GM12878 (cell line): ENCODE data around the gene S100A10. TPM values are rescaled to one million over a fixed set of nuclear protein-coding genes. Genes with fewer than 3 reads are reported as not detected.

Source experiments
- ATAC-seq: fragments of 200-7000 bp; cut with Tn5 transposase; 3 replicates; pipeline ENCODE4 v1.9.1; 2020; ENCODE audit warnings: mild to moderate bottlenecking, moderate library complexity
- BruUV-seq: library from RNA; stranded (reverse); fragments of 400-500 nt; replicated peaks from 2 replicates; lab custom pipeline; 2021; lab: Mats Ljungman, UMichigan
- CTCF ChIA-PET: fragments of 300-600 bp; sonication (Branson Sonifier 250); formaldehyde crosslinking; extraction: SDS; loops from one replicate; lab custom pipeline; 2021; ENCODE audit warnings: inconsistent platforms; lab: Yijun Ruan, JAX
- POLR2A ChIA-PET: fragments of 350-600 bp; formaldehyde crosslinking; extraction: SDS; loops from one replicate; lab custom pipeline; 2021; ENCODE audit warnings: inconsistent platforms; lab: Charles Lee
- RAD21 ChIA-PET: fragments of 300-600 bp; sonication (Branson Sonifier 250); formaldehyde crosslinking; loops from one replicate; lab custom pipeline; 2023; ENCODE audit warnings: antibody characterized with exemption; ENCODE audit not compliant: unreplicated experiment; lab: Charles Lee
- SMC1A ChIA-PET: fragments of 300-600 bp; sonication (Branson Sonifier 250); formaldehyde crosslinking; loops from one replicate; lab custom pipeline; 2023; ENCODE audit not compliant: unreplicated experiment, uncharacterized antibody; lab: Charles Lee
- DNase-seq: peaks from one replicate; pipeline ENCODE4 v3.0.0-alpha.2; 2011; ENCODE audit warnings: low read depth, low spot score
- FAIRE-seq: peaks from 3 replicates; lab custom pipeline; 2011; peaks lifted over from hg19 to GRCh38; lab: Jason Lieb, UNC
- H2AFZ ChIP-seq: 2 replicates; pipeline ENCODE4 v1.6.0; 2011; ENCODE audit warnings: low read depth, low read length, control low read depth; ENCODE audit not compliant: control insufficient read depth
- H3K27ac ChIP-seq: 2 replicates; pipeline ENCODE4 v1.5.1; 2011; ENCODE audit warnings: control low read depth; ENCODE audit not compliant: control insufficient read depth, insufficient read depth
- H3K27me3 ChIP-seq, 2 experiments: replicated peaks in 1 of 2; 2 replicates each; pipeline versions ENCODE4 v1.6.0 to v1.6.1; 2011; ENCODE audit warnings: low read length in 1 of 2; ENCODE audit not compliant: control insufficient read depth in 2 of 2, insufficient read depth in 2 of 2
- H3K36me3 ChIP-seq, 2 experiments: 2 replicates each; pipeline ENCODE4 v1.5.1; 2011; ENCODE audit warnings: low read length in 1 of 2; ENCODE audit not compliant: control insufficient read depth in 2 of 2, insufficient read depth in 2 of 2
- H3K4me1 ChIP-seq: 2 replicates; pipeline ENCODE4 v1.6.1; 2011; ENCODE audit warnings: mild to moderate bottlenecking, low read length, moderate library complexity, mixed read lengths; ENCODE audit not compliant: control insufficient read depth, insufficient read depth
- H3K4me2 ChIP-seq: 2 replicates; pipeline ENCODE4 v1.6.0; 2011; ENCODE audit warnings: control low read depth; ENCODE audit not compliant: control insufficient read depth, insufficient read depth
- H3K4me3 ChIP-seq: fragments of 200-600 bp; sonication (generic); 2 replicates; pipeline ENCODE4 v1.5.1; 2016
- H3K79me2 ChIP-seq: 2 replicates; pipeline ENCODE4 v1.6.0; 2011; ENCODE audit warnings: low read length; ENCODE audit not compliant: control insufficient read depth, insufficient read depth
- H3K9ac ChIP-seq: 2 replicates; pipeline ENCODE4 v1.8.0; 2011; ENCODE audit warnings: low read length, control low read depth, mixed read lengths; ENCODE audit not compliant: control insufficient read depth, insufficient read depth
- H3K9me3 ChIP-seq: replicated peaks from 3 replicates; pipeline ENCODE4 v1.5.1; 2011; ENCODE audit warnings: mild to moderate bottlenecking, low read length; ENCODE audit not compliant: control insufficient read depth, insufficient read depth
- H4K20me1 ChIP-seq: 2 replicates; pipeline ENCODE4 v1.6.0; 2011; ENCODE audit not compliant: control insufficient read depth, insufficient read depth
- JUNB ChIP-seq: IDR thresholded peaks from 2 replicates; pipeline ENCODE4 v1.6.1; 2016; ENCODE audit warnings: antibody characterized with exemption, mild to moderate bottlenecking
- MTA2 ChIP-seq: fragments of 450-650 bp; IDR thresholded peaks from 2 replicates; pipeline ENCODE4 v1.6.1; 2016; ENCODE audit warnings: low read depth, mild to moderate bottlenecking, moderate library complexity
- POLR2A ChIP-seq: IDR thresholded peaks from 2 replicates; pipeline ENCODE4 v1.6.1; 2011; ENCODE audit warnings: low read depth, mild to moderate bottlenecking, low read length
- RAD21 ChIP-seq: IDR thresholded peaks from 2 replicates; pipeline ENCODE4 v1.6.1; 2011; ENCODE audit warnings: mild to moderate bottlenecking, low read depth, low read length, moderate library complexity; ENCODE audit not compliant: insufficient read depth
- SUZ12 ChIP-seq: fragments of 200-600 bp; sonication (generic); IDR thresholded peaks from one replicate; pipeline ENCODE4 v1.6.1; 2018; ENCODE audit warnings: antibody characterized with exemption, mild to moderate bottlenecking; ENCODE audit not compliant: unreplicated experiment
- TCF3 ChIP-seq: IDR thresholded peaks from 2 replicates; pipeline ENCODE4 v1.6.1; 2012; ENCODE audit warnings: low read depth, mild to moderate bottlenecking, low read length, borderline replicate concordance; ENCODE audit not compliant: insufficient read depth
- ZNF207 ChIP-seq: fragments of 450-650 bp; IDR thresholded peaks from 2 replicates; pipeline ENCODE4 v1.6.1; 2014; ENCODE audit warnings: antibody characterized with exemption, mild to moderate bottlenecking, borderline replicate concordance
- WGBS: methylation state at CpG from one replicate; pipeline ENCODE4 v1.1.6; 2016; ENCODE audit warnings: low lambda C conversion rate; ENCODE audit not compliant: insufficient replicate concordance, insufficient coverage; ENCODE audit errors: missing lambda C conversion rate; 5-methylcytosine and 5-hydroxymethylcytosine counted together
- in situ Hi-C: fragments of 300-500 bp; cut with MboI; formaldehyde crosslinking; loops from 9 replicates; pipeline ENCODE4 v1.14.3; 2018; ENCODE audit warnings: mixed read lengths
- intact Hi-C: fragments of 100-400 bp; cut with micrococcal nuclease; formaldehyde crosslinking; loops from one replicate; pipeline ENCODE4 v1.14.2; 2022; ENCODE audit not compliant: unreplicated experiment
- polyA plus RNA-seq, 11 experiments: library from polyadenylated mRNA; depleted of rRNA in 4 of 11; unstranded in 6 of 11; stranded (reverse) in 5 of 11; fragments of >200 nt; fragmentation: Nextera tagmentation in 4 of 11; fragmentation: Illumina TruSeq in 1 of 11; extraction: Ambion mirVana in 4 of 11; extraction: Trizol in 1 of 11; gene quantifications; 1 replicate in 1 of 11; 2 replicates in 10 of 11; pipeline versions ENCODE4 v1.2.1 to v1.2.3, GENCODE V29; 2011 to 2016; ENCODE audit warnings: inconsistent platforms in 2 of 11, missing spikeins in 2 of 11, low read depth in 1 of 11
- total RNA-seq, 4 experiments: library from RNA; depleted of rRNA in 3 of 4; stranded (reverse); fragments of >200 nt in 3 of 4; fragmentation: Illumina TruSeq in 1 of 4; extraction: Trizol in 1 of 4; gene quantifications; 2 replicates each; pipeline versions ENCODE4 v1.2.1 to v1.2.3, GENCODE V29; 2013 to 2021
- TF ChIP-seq, protein P1 (sequence below): IDR thresholded peaks from 2 replicates; pipeline ENCODE4 v1.6.1; 2011; ENCODE audit warnings: borderline replicate concordance, low read depth, mild to moderate bottlenecking, moderate library complexity, mixed read lengths, low read length; ENCODE audit not compliant: insufficient read depth; ENCODE audit errors: extremely low read length
- TF ChIP-seq, protein P2 (sequence below): fragments of 450-650 bp; IDR thresholded peaks from 2 replicates; pipeline ENCODE4 v1.6.1; 2017; ENCODE audit warnings: borderline replicate concordance
- TF ChIP-seq, protein P3 (sequence below), 3 experiments: IDR thresholded peaks in 2 of 3; conservative IDR thresholded peaks in 1 of 3; 2 replicates each; pipeline ENCODE4 v1.5.1; 2011; ENCODE audit warnings: low read depth in 3 of 3, low read length in 3 of 3, mild to moderate bottlenecking in 3 of 3, control low read depth in 2 of 3, moderate library complexity in 2 of 3, inconsistent platforms in 1 of 3, mixed read lengths in 1 of 3; ENCODE audit not compliant: control insufficient read depth in 2 of 3, insufficient read depth in 1 of 3; ENCODE audit errors: extremely low read depth in 1 of 3
- TF ChIP-seq, protein P4 (sequence below): fragments of 450-650 bp; formaldehyde crosslinking; IDR thresholded peaks from 2 replicates; pipeline ENCODE4 v1.4.0; 2022; ENCODE audit warnings: mild to moderate bottlenecking, moderate library complexity
- TF ChIP-seq, protein P5 (sequence below): fragments of 450-650 bp; IDR thresholded peaks from 2 replicates; pipeline ENCODE4 v1.6.1; 2017; ENCODE audit warnings: antibody characterized with exemption, mild to moderate bottlenecking, moderate library complexity

Gene S100A10
- total and polyA plus RNA-seq, 10 of the 15 experiments (the other 5 are each of a cell fraction or from before 2014, with no cell fraction given), result 0.18 to 2.8 (median 0.61) TPM; not detected in 2

DNA sequence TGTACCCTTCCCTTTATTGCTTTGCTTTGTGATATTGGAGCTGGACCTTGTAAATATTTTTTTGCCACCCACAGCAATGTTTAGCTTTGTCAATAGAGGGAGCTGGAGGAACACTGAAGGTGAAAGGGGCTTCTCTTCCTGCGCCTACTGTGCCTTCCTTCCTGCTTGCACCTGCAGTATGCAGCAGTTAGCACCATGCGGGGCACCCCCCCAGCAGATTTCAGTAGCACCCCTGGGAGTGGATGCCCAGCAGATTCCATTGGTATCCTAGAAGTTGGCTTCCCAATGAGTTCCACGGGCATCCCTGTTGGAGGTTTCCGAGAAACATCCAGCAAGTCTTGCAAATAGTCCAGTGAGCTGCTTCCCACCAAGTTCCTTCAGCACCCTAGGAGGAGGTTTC lies 25.6 kb downstream of the S100A10 start:
- no peaks in the 10 kb centered on the region for H3K9me3 ChIP-seq
- H3K27me3 ChIP-seq, result 0 out of 4 replicates have a peak, but pooled peaks cover 2 to 5% of the 10 kb centered on the region in 2 experiments
- no peak overlapping the region for H3K27ac ChIP-seq
- intact Hi-C loops, result loop anchor here (2.0 kb wide), 1 partner anchor 33 kb away; no protein-coding TSS in a partner anchor
- ChIA-PET CTCF (interaction anchor here (0.6 to 7.0 kb wide), 21 partner anchors 9 to 491 kb away, joined by 3 to 104 read pairs (median 5); partner anchors contain the start of gene S100A10), SMC1A (interaction anchor here (0.8 to 5.0 kb wide), 9 partner anchors 8 to 59 kb away, joined by 3 to 70 read pairs (median 4); partner anchors contain the start of genes S100A10 and THEM4), POLR2A (no interaction called here), RAD21 (interaction anchor here (0.8 to 1.9 kb wide), 6 partner anchors 16 to 380 kb away, joined by 3 to 26 read pairs (median 3); partner anchors contain the start of gene THEM4)
- H3K79me2 ChIP-seq, result no peaks in the 10 kb centered on the region
- H3K4me2 ChIP-seq, result no peak overlapping the region
- in situ Hi-C loops, result no loop called here
- no peak overlapping the region for H3K4me3 ChIP-seq
- no peaks in the 10 kb centered on the region for H3K36me3 ChIP-seq
- H4K20me1 ChIP-seq, result no peaks in the 10 kb centered on the region
- ATAC-seq (peak; percentile 84), FAIRE-seq (no peak), DNase-seq (no peak)
- H3K9ac ChIP-seq, result no peak overlapping the region
- no TSS peak for BruUV-seq
- no peak overlapping the region for H2AFZ ChIP-seq
- no peaks in the 10 kb centered on the region for H3K4me1 ChIP-seq
- 33% methylated on average over 4 of the region's 4 CpGs for WGBS
- TF ChIP-seq RAD21, result peak; percentile 88
- TF ChIP-seq, protein P1, sequence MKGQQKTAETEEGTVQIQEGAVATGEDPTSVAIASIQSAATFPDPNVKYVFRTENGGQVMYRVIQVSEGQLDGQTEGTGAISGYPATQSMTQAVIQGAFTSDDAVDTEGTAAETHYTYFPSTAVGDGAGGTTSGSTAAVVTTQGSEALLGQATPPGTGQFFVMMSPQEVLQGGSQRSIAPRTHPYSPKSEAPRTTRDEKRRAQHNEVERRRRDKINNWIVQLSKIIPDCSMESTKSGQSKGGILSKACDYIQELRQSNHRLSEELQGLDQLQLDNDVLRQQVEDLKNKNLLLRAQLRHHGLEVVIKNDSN, result no peak
- TF ChIP-seq TCF3, result no peak
- TF ChIP-seq ZNF207, result no peak
- no peak for TF ChIP-seq POLR2A
- TF ChIP-seq, protein P2, sequence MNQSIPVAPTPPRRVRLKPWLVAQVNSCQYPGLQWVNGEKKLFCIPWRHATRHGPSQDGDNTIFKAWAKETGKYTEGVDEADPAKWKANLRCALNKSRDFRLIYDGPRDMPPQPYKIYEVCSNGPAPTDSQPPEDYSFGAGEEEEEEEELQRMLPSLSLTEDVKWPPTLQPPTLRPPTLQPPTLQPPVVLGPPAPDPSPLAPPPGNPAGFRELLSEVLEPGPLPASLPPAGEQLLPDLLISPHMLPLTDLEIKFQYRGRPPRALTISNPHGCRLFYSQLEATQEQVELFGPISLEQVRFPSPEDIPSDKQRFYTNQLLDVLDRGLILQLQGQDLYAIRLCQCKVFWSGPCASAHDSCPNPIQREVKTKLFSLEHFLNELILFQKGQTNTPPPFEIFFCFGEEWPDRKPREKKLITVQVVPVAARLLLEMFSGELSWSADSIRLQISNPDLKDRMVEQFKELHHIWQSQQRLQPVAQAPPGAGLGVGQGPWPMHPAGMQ, result no peak
- TF ChIP-seq JUNB, result no peak
- no peak for TF ChIP-seq MTA2
- no peak for TF ChIP-seq SUZ12
- TF ChIP-seq, protein P3, sequence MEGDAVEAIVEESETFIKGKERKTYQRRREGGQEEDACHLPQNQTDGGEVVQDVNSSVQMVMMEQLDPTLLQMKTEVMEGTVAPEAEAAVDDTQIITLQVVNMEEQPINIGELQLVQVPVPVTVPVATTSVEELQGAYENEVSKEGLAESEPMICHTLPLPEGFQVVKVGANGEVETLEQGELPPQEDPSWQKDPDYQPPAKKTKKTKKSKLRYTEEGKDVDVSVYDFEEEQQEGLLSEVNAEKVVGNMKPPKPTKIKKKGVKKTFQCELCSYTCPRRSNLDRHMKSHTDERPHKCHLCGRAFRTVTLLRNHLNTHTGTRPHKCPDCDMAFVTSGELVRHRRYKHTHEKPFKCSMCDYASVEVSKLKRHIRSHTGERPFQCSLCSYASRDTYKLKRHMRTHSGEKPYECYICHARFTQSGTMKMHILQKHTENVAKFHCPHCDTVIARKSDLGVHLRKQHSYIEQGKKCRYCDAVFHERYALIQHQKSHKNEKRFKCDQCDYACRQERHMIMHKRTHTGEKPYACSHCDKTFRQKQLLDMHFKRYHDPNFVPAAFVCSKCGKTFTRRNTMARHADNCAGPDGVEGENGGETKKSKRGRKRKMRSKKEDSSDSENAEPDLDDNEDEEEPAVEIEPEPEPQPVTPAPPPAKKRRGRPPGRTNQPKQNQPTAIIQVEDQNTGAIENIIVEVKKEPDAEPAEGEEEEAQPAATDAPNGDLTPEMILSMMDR (IDR thresholded peaks at IDR 0.05 in 2 of 3, conservative IDR thresholded peaks at IDR 0.05 in 1 of 3; ENCODE audit: control insufficient read depth in 2 of 3, extremely low read depth in 1 of 3, insufficient read depth in 1 of 3, low read depth in 3 of 3, low read length in 3 of 3), result peak; percentile 66 to 80 (median 79)
- TF ChIP-seq, protein P4, sequence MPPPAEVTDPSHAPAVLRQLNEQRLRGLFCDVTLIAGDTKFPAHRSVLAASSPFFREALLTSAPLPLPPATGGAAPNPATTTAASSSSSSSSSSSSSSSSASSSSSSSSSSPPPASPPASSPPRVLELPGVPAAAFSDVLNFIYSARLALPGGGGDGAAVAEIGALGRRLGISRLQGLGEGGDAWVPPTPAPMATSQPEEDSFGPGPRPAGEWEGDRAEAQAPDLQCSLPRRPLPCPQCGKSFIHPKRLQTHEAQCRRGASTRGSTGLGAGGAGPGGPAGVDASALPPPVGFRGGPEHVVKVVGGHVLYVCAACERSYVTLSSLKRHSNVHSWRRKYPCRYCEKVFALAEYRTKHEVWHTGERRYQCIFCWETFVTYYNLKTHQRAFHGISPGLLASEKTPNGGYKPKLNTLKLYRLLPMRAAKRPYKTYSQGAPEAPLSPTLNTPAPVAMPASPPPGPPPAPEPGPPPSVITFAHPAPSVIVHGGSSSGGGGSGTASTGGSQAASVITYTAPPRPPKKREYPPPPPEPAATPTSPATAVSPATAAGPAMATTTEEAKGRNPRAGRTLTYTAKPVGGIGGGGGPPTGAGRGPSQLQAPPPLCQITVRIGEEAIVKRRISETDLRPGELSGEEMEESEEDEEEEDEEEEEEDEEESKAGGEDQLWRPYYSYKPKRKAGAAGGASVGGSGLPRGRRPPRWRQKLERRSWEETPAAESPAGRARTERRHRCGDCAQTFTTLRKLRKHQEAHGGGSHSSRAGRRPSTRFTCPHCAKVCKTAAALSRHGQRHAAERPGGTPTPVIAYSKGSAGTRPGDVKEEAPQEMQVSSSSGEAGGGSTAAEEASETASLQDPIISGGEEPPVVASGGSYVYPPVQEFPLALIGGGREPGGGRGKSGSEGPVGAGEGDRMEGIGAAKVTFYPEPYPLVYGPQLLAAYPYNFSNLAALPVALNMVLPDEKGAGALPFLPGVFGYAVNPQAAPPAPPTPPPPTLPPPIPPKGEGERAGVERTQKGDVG (CRISPR knock-in tag), result no peak
- TF ChIP-seq, protein P5, sequence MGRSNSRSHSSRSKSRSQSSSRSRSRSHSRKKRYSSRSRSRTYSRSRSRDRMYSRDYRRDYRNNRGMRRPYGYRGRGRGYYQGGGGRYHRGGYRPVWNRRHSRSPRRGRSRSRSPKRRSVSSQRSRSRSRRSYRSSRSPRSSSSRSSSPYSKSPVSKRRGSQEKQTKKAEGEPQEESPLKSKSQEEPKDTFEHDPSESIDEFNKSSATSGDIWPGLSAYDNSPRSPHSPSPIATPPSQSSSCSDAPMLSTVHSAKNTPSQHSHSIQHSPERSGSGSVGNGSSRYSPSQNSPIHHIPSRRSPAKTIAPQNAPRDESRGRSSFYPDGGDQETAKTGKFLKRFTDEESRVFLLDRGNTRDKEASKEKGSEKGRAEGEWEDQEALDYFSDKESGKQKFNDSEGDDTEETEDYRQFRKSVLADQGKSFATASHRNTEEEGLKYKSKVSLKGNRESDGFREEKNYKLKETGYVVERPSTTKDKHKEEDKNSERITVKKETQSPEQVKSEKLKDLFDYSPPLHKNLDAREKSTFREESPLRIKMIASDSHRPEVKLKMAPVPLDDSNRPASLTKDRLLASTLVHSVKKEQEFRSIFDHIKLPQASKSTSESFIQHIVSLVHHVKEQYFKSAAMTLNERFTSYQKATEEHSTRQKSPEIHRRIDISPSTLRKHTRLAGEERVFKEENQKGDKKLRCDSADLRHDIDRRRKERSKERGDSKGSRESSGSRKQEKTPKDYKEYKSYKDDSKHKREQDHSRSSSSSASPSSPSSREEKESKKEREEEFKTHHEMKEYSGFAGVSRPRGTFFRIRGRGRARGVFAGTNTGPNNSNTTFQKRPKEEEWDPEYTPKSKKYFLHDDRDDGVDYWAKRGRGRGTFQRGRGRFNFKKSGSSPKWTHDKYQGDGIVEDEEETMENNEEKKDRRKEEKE, result no peak
